NCI-H2029 treated with DMSO at 0.1 percent for 48 hours (cell line): ENCODE data around the gene ZNF385B.
"Not testable (repeated sequence)": the region's sequence is repeated elsewhere in the genome, so short reads cannot be mapped to it uniquely, and the experiment has no call there.

Experiments used
- DNase-seq: peaks from one replicate; lab custom pipeline; 2025; lab: John Stamatoyannopoulos, UW

ZNF385B gene

DNA sequence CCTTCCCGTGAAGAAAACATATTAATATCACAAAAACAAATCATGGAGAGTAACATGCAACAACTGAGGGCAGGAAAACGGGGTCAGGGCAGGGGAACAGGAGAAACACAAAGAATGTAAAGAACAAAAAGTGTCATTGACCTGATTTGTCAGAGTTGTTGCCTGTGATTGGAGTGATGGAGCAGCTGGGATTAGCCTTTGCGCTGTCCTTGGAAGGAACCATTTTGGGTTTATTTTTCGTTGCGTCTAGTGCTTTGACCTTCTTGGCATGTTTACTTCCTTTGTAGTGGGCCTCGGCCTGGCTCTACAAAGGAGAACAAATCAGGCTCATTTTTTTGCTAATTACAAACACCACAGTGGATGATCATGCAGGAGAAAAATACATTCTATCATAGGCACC, 378.3 kb downstream of the ZNF385B start:
- no peak for DNase-seq

DNA sequence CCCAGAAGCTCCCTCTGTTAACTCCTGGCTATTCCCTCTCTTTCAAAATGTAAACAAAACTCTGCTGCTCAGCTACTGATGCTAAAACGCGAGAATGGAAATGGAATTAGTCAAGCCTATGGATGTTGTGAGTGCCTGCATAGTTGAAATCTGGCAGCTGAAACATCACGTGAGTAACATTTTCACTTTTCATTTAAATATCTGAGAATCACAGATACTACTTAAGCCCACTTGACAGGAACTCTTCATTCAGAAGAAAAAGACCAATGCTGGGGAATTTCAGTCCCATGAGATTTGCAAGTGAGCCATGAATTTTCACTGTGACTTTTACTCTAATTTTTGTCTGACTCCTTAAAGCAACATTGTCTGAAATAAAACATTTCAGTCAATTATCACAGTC, 381.5 kb downstream of the ZNF385B start:
- DNase-seq: no peak

DNA sequence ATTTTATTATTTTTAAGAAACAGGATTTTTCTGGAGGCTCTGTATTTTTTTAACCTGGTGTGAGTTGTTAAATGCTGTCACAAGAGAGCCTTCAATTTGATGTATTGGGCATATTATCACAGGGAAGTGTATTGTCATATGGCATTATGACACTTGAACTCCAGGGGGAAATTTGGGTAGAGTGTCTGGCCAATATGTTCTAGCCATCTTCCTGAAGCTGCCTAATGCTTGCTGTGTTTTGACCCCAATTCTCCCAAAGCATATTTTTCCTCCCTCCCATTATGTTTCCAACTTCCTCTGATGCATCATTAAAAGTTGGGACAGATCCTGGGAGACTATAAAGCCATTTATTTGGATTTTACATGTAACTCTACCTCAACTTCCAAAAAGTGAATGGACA, 382.6 kb downstream of the ZNF385B start:
- no peak for DNase-seq

DNA sequence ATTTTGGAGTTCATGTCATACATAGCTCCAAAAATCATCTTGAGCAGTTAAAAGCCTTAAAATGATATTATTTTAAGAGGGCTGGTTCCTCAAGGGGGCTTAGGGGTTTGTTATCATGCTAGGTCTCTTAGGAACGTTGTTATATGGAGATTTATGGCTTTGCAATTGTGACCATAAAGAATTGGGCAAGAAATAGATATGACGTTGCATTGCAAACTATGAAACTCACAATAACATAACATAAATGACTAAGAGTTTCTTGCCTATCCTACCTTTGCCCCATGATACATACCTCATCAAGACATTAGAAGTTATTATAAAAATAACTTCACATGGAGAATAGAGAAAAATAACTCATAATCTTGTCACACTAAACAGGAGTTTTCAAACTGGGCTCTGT, 390.4 kb downstream of the ZNF385B start:
- DNase-seq: no peak

DNA sequence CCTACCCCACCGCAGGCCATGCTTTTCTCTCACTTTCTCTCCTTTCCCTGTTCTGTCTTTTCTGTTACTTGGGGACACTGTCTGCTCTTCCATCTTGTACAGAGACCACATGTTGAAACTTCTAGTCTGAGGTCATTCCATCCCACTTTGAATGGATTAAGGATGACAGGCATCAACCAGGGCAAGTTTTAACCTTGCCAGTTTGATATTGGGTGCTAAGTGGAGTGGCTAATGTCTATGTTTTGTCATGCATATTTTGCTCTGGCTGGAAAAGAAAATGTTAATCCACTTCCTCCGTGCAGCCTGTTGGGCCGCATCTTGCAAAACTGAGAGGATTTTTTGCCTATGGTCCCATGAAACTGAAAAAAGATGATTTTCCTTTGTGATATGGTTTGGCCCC, 391.3 kb downstream of the ZNF385B start:
- no peak for DNase-seq

DNA sequence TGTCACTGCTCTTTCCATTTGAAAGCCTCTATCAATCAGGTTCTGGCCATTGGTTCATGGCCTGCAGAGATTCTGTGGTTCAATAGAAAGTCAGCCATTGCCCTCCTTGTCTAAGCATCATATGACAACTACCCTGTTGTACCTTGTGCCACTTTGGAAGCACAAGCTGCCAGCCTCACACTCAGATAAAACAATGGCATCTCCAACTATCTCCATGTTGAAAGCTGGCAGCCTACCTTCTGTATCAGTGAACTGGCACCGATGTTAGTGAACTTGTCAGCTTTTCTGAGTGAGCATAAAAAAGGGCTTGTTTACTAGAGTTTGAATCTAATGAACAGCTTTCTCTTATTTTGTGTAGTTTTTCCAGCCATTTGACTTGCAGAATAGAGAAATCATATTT, 393.5 kb downstream of the ZNF385B start:
- DNase-seq: no peak

DNA sequence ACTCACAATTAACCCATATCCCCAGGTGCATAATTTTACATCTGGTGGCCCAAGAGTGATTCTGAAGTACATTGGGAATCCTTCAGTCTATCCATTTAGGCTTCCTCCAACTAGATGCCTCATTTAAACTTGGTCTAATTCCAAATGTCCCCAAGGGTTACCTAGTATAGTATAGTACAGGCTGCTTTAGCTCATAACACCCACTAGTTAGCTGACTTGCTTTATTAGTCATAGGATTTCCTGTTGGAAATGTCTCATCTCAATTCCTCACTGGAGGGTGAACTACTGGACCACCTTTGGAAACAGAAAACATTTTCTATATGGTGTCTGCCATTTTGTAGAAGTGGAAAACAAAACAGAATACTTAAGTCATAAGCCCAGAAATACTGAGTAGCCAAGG, 394.3 kb downstream of the ZNF385B start:
- no peak for DNase-seq

DNA sequence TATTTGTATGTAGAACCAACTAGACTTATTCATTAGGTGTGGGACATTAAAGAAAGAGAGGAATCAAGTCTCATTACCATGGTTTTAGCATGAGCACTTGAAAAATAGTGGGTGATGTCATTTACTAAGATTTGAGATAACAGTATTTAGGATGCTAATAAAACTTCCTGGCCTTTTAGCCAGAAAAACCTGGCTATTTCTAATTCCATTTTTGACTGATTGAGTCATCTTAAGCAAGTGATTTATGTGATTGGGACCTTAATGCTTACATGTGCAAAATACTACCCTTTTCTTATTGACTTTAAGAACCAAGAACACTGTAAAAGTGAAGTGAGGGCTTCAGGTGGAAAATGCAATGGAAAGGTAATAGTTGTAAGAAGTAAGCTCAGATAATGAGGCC, 400.0 kb downstream of the ZNF385B start:
- DNase-seq: no peak

DNA sequence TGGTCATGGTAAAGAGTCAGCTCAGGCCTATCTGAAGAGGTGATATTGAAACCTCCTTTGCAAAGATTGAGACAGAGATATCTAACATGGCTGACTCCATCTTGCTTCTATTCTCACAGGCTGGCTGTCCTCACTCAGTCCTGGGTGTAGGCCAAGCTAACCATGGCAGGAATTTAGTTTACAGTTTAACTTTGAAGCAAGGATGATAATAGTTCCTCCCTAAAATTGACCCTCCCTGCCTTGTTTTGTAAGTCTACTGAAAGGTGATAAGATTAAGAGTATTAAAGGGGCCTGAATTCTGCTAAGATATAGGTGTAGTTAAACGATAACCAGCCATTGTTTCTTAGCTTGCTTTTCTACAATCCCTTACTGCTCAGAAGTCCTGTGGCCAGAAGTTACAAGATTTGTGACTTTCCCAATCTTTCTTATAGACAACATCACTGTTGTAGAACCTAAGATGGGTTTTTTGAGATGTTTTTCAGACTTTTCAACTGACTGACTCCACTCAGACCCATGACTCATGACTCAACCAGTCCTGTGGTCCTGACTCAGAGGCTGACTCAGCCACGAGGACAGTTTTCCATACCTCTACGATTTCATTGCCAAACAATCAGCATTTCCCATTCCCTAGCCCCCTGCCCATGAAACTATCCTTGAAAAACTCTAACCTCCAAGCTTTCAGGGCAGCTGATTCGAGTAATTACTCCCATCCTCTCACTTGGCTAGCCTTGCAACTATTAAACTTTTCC, 401.1 kb downstream of the ZNF385B start:
- DNase-seq: no peak

DNA sequence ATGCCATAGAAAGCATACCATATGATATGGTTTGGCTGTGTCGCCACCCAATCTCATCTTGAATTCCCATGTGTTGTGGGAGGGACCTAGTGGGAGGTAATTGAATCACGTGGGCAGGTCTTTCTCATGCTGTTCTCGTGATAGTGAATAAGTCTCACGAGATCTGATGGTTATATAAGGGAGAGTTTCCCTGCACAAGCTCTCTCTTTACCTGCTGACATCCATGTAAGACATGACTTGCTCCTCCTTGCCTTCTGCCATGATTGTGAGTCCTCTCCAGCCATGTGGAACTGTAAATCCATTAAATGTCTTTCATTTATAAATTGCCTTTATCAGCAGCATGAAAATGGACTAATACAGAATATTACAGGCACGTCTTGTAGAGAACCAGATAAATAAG, 403.3 kb downstream of the ZNF385B start:
- not testable (repeated sequence) for DNase-seq

DNA sequence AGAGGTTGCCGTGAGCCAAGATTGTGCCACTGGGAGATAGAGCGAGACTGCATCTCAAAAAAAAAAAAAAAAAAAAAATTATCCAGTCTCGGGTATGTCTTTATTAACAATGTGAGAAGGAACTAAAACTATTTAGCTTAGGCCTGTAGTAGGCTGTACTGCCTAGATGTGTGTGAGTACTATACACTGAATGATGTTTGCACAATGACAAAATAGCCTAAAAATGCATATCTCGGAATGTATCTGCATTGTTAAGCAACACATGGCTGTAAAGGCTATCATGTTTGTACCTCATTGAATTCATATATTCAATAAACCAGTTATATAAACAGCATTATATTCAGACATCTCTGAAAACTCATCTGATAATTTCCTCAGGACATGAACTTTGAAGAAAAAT, 405.6 kb downstream of the ZNF385B start:
- DNase-seq: no peak

DNA sequence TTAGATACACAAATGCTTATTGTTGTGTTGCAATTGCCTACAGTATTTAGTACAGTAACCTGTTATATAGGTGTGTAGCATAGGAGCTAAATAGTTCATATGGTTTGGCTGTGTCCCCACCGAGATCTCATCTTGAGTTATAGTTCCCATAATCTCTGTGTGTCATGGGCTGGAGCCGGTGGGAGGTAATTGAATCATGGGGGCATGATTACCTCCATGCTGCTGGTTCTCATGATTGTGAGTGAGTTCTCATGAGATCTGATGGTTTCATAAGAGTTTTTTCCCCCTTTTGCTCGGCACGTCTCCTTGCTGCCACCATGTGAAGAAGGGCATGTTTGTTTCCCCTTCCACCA, 406.3 kb downstream of the ZNF385B start:
- no peak for DNase-seq

DNA sequence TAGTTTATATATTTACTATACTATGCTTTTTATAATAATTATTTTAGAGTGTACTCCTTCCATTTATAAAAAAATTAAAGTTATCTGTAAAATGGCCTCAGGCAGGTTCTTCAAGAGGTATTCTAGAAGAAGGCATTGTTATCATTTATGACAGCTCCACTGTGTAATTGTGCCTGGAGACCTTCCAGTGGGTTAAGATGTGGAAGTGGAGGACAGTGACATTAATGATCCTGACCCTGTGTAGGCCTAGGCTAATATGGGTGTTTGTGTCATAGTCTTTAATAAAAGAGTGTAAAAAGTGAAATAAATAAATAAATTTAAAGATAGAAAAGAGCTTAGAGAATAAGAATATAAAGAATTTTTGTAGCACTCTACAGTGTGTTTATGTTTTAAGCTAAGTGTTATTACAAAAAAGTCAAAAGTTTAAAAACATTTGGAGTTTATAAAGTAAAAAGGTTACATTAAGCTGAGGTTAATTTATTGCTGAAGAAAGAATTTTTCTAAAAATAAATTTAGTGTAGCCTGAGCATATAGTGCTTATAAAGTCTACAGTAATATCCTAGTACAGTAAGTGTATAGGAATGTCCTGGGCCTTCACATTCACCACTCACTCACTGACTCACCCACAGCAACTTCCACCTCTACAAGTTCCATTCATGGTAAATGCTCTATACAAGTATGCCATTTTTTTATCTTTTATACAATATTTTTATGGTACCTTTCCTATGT, 406.8 kb downstream of the ZNF385B start:
- DNase-seq: no peak

DNA sequence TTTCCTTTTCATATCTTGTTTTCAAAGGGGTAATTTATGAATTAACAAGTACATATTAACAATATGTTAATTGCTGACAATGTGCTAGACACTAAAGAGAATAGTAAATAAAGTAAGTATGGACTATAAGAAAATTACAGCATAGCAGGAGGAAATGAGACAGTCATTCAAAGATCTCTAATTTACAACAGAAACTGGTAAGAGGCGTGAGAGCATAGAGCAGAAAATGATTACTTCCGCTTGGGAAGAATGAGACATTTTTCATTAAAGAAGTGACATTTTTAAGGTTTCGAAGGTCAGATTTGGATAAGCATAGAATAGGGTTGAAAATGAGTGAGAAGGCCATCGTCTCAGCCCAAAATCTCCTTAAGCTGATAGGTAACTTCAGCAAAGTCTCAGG, 412.4 kb downstream of the ZNF385B start:
- DNase-seq: no peak

DNA sequence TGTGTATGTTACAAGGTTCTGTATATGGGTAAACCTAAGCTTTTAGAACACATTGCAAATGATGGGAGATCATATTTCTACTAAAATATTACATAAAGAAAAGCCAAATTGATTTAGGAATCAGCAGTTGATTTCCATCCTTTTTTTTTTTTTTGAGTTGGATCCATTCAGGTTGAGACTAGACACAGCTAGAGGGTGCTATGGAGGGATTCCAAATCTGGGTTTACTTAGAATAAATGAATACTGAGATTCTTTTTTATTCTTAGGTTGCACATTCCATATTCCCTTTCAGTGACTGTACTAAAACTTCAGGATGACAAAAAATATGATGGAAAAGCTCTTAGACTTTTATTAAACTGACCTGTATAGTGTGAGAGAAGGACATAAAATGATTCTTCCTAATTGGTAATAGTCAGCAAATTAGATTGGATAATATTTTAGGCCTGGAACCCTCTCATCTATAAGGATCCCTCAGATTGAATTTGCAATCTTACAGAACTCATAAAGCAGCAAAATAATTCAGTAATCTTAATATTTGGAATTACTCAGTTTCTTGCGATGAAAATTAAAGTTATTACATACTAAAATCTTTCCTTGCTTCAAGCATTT, 413.5 kb downstream of the ZNF385B start:
- no peak for DNase-seq

DNA sequence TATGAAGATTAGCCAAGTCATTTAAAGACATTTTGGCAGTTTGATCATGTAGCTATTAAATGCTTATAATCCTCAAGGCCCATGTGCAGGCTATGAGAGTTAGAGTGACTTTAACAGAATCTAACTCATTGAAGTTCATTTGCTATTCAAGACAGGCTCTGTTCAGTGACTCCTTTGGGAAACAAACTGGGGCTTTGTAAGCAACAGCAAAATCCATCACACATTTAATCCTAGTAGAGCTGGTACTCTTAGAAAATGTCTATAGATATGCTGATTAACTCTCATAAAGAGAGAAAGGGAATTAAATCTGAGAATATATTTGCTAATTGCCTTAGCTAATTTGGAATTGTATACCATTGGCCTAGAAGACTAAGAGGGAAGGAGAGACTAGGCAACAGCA, 414.0 kb downstream of the ZNF385B start:
- no peak for DNase-seq

DNA sequence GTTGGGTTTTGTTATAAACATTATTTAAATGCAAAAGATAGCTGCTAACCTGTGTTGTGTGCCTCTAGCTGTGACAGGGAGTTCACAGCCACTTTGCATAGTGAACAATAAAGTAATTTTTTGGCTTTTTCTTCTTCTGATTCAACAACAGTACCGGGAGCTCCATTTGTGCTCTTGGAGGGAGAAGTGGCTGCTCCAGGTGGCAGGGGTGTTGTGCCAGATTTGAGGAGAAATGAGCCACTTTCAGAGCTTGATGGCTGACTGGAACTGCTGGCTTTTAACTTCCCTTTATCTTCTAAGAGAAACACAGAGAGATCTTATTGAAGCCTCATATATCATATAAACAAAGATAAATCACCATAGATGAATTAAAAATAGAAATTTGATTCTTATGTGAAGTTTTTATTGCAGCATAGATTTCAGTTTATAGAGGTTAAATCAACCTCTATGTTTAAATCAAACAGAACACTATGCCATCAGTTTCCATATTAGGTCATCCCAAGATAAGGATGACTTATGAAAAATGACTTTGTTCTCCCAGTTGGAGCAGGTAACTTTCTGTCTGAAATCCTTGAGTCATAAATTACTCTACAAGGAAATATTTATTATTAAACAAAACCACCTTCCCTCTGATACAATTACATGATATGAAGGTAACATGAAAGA, 414.8 kb downstream of the ZNF385B start:
- DNase-seq: no peak

DNA sequence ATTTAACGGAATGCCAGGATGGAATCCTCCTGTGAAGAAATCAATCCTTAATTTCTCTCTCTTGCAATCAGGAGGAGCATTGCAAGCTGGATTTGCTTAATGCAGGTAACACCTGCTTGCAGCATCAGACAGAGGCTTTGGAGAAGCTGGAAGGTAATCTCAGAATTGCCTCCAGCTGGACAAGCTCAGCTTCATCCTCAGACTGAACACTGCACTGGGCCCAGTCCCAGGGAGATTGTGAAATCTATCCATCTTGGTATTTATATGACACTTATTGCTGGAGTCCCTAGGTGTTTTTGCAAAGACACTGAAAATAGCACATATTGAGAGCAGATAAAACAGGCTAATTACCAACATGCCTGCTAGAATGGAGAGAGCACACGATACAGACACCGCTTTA, 417.4 kb downstream of the ZNF385B start:
- no peak for DNase-seq

DNA sequence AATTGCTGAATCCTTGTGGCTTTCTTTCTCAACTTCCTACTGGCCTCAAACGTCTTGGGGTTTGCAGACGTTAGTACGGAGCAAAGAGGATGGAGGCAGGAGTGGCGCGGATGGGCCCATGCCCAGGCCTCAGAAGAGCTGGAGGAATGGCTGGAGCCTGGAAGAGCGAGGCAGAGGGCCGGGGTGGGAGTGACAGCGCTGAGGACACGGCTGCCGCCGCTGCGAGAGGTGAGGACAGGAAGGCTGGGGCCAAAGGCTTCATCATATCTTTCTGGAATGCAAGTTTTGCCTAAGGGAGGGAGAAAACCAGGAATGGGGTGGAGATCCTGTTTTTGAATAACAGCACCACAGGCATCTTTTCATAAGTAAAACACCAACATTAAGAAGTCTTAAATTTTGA, 418.2 kb downstream of the ZNF385B start:
- DNase-seq: no peak

DNA sequence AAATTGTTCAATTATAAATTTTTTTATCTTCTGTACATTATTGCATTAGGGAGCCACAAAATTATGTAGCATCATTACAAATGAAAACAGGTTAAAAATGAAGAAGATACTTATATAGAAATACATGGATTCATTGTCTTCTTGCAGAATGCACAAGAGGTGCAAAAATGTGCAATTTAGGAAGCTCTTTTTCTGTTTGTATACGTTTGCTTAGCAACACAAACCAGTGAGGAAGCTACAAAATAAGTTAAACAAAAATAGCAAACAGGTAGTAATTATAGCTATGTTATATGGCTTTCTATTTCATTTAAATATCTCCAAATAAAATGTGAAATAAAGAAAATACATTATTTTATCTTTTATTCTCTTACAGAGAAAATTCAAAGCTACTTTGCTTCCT, 419.2 kb downstream of the ZNF385B start:
- no peak for DNase-seq

DNA sequence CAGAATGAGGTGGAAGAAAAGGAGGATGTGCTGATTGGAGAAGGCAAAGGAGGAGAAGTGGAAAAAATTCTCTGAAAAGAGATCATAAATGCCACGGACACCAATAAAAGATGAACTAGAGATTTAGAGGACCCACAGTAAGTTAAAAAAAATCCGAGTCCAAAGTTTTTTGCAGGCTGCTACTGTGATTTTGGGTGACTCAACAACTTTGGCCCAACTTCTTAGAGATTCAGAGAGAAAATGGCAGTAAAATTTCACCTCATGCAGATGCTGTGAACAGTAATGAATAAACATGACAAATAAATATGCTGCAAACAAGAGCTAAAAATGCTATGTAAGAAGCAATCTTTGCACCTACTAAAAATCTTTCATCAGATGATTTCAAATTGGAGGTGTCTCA, 419.9 kb downstream of the ZNF385B start:
- no peak for DNase-seq

DNA sequence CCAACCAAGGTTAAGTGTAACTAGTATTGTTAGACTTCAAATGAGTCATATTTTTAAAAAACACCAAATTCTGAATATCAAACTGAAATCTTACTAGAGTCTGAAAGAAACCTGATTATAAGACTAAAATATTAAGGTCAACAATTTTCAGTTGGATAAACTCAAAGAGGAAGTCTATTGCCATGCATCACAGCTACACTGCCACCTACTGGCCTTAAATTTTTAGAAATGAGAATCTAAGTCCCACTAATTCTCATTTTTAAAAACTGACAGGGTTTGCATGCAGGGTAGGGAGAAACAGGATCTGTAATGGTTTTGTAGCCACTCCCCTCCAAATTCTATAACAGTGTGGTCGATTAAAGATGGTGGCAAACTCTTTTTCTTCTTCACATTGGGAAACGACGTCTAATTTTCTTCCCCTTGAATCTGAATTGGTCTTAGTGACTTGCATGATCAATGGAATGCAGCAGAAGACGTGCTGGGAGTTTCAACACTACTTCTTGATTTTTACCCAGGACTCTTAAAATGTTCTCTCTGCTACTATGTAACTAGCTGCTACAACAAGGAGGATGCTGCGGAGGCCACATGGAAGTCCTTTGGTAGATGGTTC, 420.7 kb downstream of the ZNF385B start:
- peak; percentile 35 for DNase-seq

DNA sequence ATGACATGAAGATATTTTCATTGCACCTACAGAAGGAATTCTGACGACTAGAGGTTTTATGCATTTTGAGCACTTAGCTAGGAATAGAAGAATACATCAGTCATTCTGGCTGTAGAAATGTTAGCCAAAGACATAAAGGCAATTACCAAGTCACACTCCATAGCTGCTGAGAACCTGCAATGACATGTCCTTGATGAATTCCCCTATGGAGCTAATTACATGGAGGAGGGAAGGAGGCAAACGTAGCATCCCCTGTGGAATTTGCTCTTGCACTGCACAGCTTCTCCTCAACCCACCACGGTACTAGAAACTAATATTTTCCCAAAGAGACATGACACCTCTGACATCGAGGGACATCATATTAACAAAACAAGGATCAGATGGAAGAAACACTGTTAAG, 422.8 kb downstream of the ZNF385B start:
- DNase-seq: no peak
